ENCODE data around the gene SMARCB1.
"Not testable (repeated sequence)": the region's sequence is repeated elsewhere in the genome, so short reads cannot be mapped to it uniquely, and the experiment has no call there.

- not testable (repeated sequence) for TF ChIP-seq EZH2 (IDR thresholded peaks at IDR 0.05; ENCODE audit: borderline replicate concordance, low read depth, low read length, poor library complexity, severe bottlenecking); CTCF (conservative IDR thresholded peaks at IDR 0.05; ENCODE audit: low read depth, low read length)
These were observed 77.9 kb downstream of the SMARCB1 start for GRCh38 chr22:23864499-23865154.
